ENCODE results near the gene LST1.

LST1 gene

GRCh38 chr6:31597006-31597405 lies 10.9 kb downstream of the LST1 start:
- Histone ChIP-seq H4K12ac (ENCODE audit: low read depth, low read length) (no peak overlapping the region), H3K36me3 (ENCODE audit: control insufficient read depth in 1 of 2, insufficient read depth in 2 of 2, low read length in 2 of 2) (no peaks in the 10 kb centered on the region), H2BK5ac (ENCODE audit: low read depth, low read length, poor library complexity) (no peak overlapping the region), H3K9me3 (ENCODE audit: insufficient read depth, low read depth, low read length) (no peaks in the 10 kb centered on the region), H2BK12ac (ENCODE audit: low read length) (no peak overlapping the region), H3K4me3 (ENCODE audit: low read depth, low read length) (no peak overlapping the region), H3K27me3 (ENCODE audit: insufficient read depth, low read length) (no peaks in the 10 kb centered on the region), H4K8ac (ENCODE audit: low read depth, low read length) (no peak overlapping the region), H3K4ac (ENCODE audit: low read depth, low read length) (no peak overlapping the region), H3K9ac (ENCODE audit: low read length) (no peak overlapping the region), H2BK120ac (ENCODE audit: insufficient read depth, low read length, poor library complexity) (no peak overlapping the region), H4K91ac (ENCODE audit: low read depth, low read length) (no peak overlapping the region), H3K79me2 (ENCODE audit: control insufficient read depth, insufficient read depth, low read length, poor library complexity) (no peaks in the 10 kb centered on the region), H3K14ac (ENCODE audit: low read length) (no peak overlapping the region), H3K23ac (ENCODE audit: low read length) (no peak overlapping the region), H3K27ac (ENCODE audit: low read depth, low read length) (no peak overlapping the region), H2AFZ (ENCODE audit: insufficient read depth, low read length, poor library complexity) (no peak overlapping the region), H2AK5ac (ENCODE audit: low read length) (no peak overlapping the region), H3K18ac (ENCODE audit: low read length) (no peak overlapping the region), H3K4me2 (ENCODE audit: low read length) (no peak overlapping the region), H3K4me1 (ENCODE audit: control insufficient read depth in 1 of 2, insufficient read depth in 2 of 2, low read length in 2 of 2) (no peaks in the 10 kb centered on the region), H3K79me1 (ENCODE audit: low read length) (no peaks in the 10 kb centered on the region)
- WGBS (ENCODE audit: extremely low coverage, insufficient coverage, insufficient read length) = no CpG with 5 or more reads among the region's 2 CpGs
- DNase-seq = peak in 1 of 2 donors; percentile 37

GRCh38 chr6:31607317-31607716 lies 21.2 kb downstream of the LST1 start:
- Histone ChIP-seq H2BK5ac (ENCODE audit: low read depth, low read length, poor library complexity) (no peak overlapping the region), H3K4me3 (ENCODE audit: low read depth, low read length) (no peak overlapping the region), H2AFZ (ENCODE audit: insufficient read depth, low read length, poor library complexity) (no peak overlapping the region), H3K18ac (ENCODE audit: low read length) (no peak overlapping the region), H3K27ac (ENCODE audit: low read depth, low read length) (no peak overlapping the region), H2BK12ac (ENCODE audit: low read length) (no peak overlapping the region), H3K36me3 (ENCODE audit: control insufficient read depth in 1 of 2, insufficient read depth in 2 of 2, low read length in 2 of 2) (no peaks in the 10 kb centered on the region), H3K27me3 (ENCODE audit: insufficient read depth, low read length) (no peaks in the 10 kb centered on the region), H3K79me2 (ENCODE audit: control insufficient read depth, insufficient read depth, low read length, poor library complexity) (no peaks in the 10 kb centered on the region), H3K4ac (ENCODE audit: low read depth, low read length) (no peak overlapping the region), H4K12ac (ENCODE audit: low read depth, low read length) (no peak overlapping the region), H2AK5ac (ENCODE audit: low read length) (no peak overlapping the region), H3K4me1 (ENCODE audit: control insufficient read depth in 1 of 2, insufficient read depth in 2 of 2, low read length in 2 of 2) (no peaks in the 10 kb centered on the region), H3K9ac (ENCODE audit: low read length) (no peak overlapping the region), H3K4me2 (ENCODE audit: low read length) (no peak overlapping the region), H3K9me3 (ENCODE audit: insufficient read depth, low read depth, low read length) (no peaks in the 10 kb centered on the region), H4K8ac (ENCODE audit: low read depth, low read length) (no peak overlapping the region), H3K14ac (ENCODE audit: low read length) (no peak overlapping the region), H3K79me1 (ENCODE audit: low read length) (no peaks in the 10 kb centered on the region), H2BK120ac (ENCODE audit: insufficient read depth, low read length, poor library complexity) (no peak overlapping the region), H4K91ac (ENCODE audit: low read depth, low read length) (no peak overlapping the region), H3K23ac (ENCODE audit: low read length) (no peak overlapping the region)
- DNase-seq = no peak
- WGBS (ENCODE audit: extremely low coverage, insufficient coverage, insufficient read length) = no CpG with 5 or more reads among the region's 1 CpG

GRCh38 chr6:31609519-31610406 lies 23.7 kb downstream of the LST1 start:
- Histone ChIP-seq H3K4me1 (ENCODE audit: control insufficient read depth in 1 of 2, insufficient read depth in 2 of 2, low read length in 2 of 2) (no peaks in the 10 kb centered on the region), H3K4me3 (ENCODE audit: low read depth, low read length) (no peak overlapping the region), H2BK12ac (ENCODE audit: low read length) (no peak overlapping the region), H3K79me2 (ENCODE audit: control insufficient read depth, insufficient read depth, low read length, poor library complexity) (no peaks in the 10 kb centered on the region), H3K4ac (ENCODE audit: low read depth, low read length) (no peak overlapping the region), H3K27me3 (ENCODE audit: insufficient read depth, low read length) (no peaks in the 10 kb centered on the region), H3K18ac (ENCODE audit: low read length) (no peak overlapping the region), H3K36me3 (ENCODE audit: control insufficient read depth in 1 of 2, insufficient read depth in 2 of 2, low read length in 2 of 2) (no peaks in the 10 kb centered on the region), H2AFZ (ENCODE audit: insufficient read depth, low read length, poor library complexity) (no peak overlapping the region), H3K9ac (ENCODE audit: low read length) (no peak overlapping the region), H3K14ac (ENCODE audit: low read length) (no peak overlapping the region), H3K9me3 (ENCODE audit: insufficient read depth, low read depth, low read length) (no peaks in the 10 kb centered on the region), H2BK120ac (ENCODE audit: insufficient read depth, low read length, poor library complexity) (no peak overlapping the region), H2AK5ac (ENCODE audit: low read length) (no peak overlapping the region), H3K4me2 (ENCODE audit: low read length) (no peak overlapping the region), H4K8ac (ENCODE audit: low read depth, low read length) (no peak overlapping the region), H3K27ac (ENCODE audit: low read depth, low read length) (no peak overlapping the region), H3K79me1 (ENCODE audit: low read length) (no peaks in the 10 kb centered on the region), H4K12ac (ENCODE audit: low read depth, low read length) (no peak overlapping the region), H4K91ac (ENCODE audit: low read depth, low read length) (no peak overlapping the region), H2BK5ac (ENCODE audit: low read depth, low read length, poor library complexity) (no peak overlapping the region), H3K23ac (ENCODE audit: low read length) (no peak overlapping the region)
- no CpG with 5 or more reads among the region's 8 CpGs for WGBS (ENCODE audit: extremely low coverage, insufficient coverage, insufficient read length)
- no peak for DNase-seq

- DNase-seq = no peak
- Histone ChIP-seq H3K4ac (ENCODE audit: low read depth, low read length) (no peak overlapping the region), H3K23ac (ENCODE audit: low read length) (no peak overlapping the region), H3K9ac (ENCODE audit: low read length) (no peak overlapping the region), H2AFZ (ENCODE audit: insufficient read depth, low read length, poor library complexity) (no peak overlapping the region), H3K4me3 (ENCODE audit: low read depth, low read length) (no peak overlapping the region), H3K4me1 (ENCODE audit: control insufficient read depth in 1 of 2, insufficient read depth in 2 of 2, low read length in 2 of 2) (no peaks in the 10 kb centered on the region), H3K79me1 (ENCODE audit: low read length) (no peaks in the 10 kb centered on the region), H3K79me2 (ENCODE audit: control insufficient read depth, insufficient read depth, low read length, poor library complexity) (no peaks in the 10 kb centered on the region), H2BK12ac (ENCODE audit: low read length) (no peak overlapping the region), H3K18ac (ENCODE audit: low read length) (no peak overlapping the region), H3K27ac (ENCODE audit: low read depth, low read length) (no peak overlapping the region), H2AK5ac (ENCODE audit: low read length) (no peak overlapping the region), H4K8ac (ENCODE audit: low read depth, low read length) (no peak overlapping the region), H3K14ac (ENCODE audit: low read length) (no peak overlapping the region), H4K91ac (ENCODE audit: low read depth, low read length) (no peak overlapping the region), H3K36me3 (ENCODE audit: control insufficient read depth in 1 of 2, insufficient read depth in 2 of 2, low read length in 2 of 2) (no peaks in the 10 kb centered on the region), H3K9me3 (ENCODE audit: insufficient read depth, low read depth, low read length) (no peaks in the 10 kb centered on the region), H4K12ac (ENCODE audit: low read depth, low read length) (no peak overlapping the region), H3K27me3 (ENCODE audit: insufficient read depth, low read length) (no peaks in the 10 kb centered on the region), H2BK5ac (ENCODE audit: low read depth, low read length, poor library complexity) (no peak overlapping the region), H2BK120ac (ENCODE audit: insufficient read depth, low read length, poor library complexity) (no peak overlapping the region), H3K4me2 (ENCODE audit: low read length) (no peak overlapping the region)
- WGBS (ENCODE audit: extremely low coverage, insufficient coverage, insufficient read length) = no CpG with 5 or more reads among the region's 4 CpGs
Observed at GRCh38 chr6:31610968-31611367, 24.9 kb downstream of the LST1 start.
